SK-N-SH (cell line): Measurements from ENCODE around the gene ABCA8. TPM values are rescaled to one million over a fixed set of nuclear protein-coding genes. Genes with fewer than 3 reads are reported as not detected.

ENCODE experiments used
- CTCF ChIA-PET: fragments of 300-600, 350-600 bp; formaldehyde crosslinking; extraction: SDS; loops from one replicate; lab custom pipeline; 2021; lab: Yijun Ruan, JAX
- POLR2A ChIA-PET: fragments of 350-600 bp; sonication (Branson Sonifier 250); formaldehyde crosslinking; extraction: SDS; loops from one replicate; lab custom pipeline; 2020; ENCODE audit warnings: antibody characterized with exemption, inconsistent platforms; lab: Yijun Ruan, JAX
- DNase-seq: peaks from one replicate; pipeline ENCODE4 v3.0.0; 2012
- H2AFZ ChIP-seq: fragments of 200-600 bp; sonication (generic); 2 replicates; pipeline ENCODE4 v1.8.1; 2016; ENCODE audit warnings: antibody characterized with exemption, mild to moderate bottlenecking, low read depth
- H3F3A ChIP-seq: fragments of 200-600 bp; sonication (generic); replicated peaks from 2 replicates; pipeline ENCODE3; 2016; ENCODE audit warnings: antibody characterized with exemption, mild to moderate bottlenecking; ENCODE audit not compliant: insufficient read depth
- H3K27ac ChIP-seq, 2 experiments: fragments of 200-500 bp in 1 of 2; fragments of 200-600 bp in 1 of 2; sonication (Bioruptor generic) in 1 of 2; sonication (generic), shearing (Covaris generic) in 1 of 2; 2 replicates each; pipeline versions ENCODE4 v1.5.1 to v1.6.1; 2014 to 2016; ENCODE audit warnings: low read depth in 2 of 2, inconsistent platforms in 1 of 2, low read length in 1 of 2, mild to moderate bottlenecking in 1 of 2, mixed read lengths in 1 of 2
- H3K27me3 ChIP-seq: fragments of 200-600 bp; sonication (generic), shearing (Covaris generic); 2 replicates; pipeline ENCODE4 v1.6.1; 2016; ENCODE audit warnings: mixed run types; ENCODE audit not compliant: insufficient read depth
- H3K36me3 ChIP-seq, 2 experiments: fragments of 200-500 bp in 1 of 2; fragments of 200-600 bp in 1 of 2; sonication (Bioruptor generic) in 1 of 2; sonication (generic) in 1 of 2; replicated peaks in 1 of 2; 2 replicates each; pipeline versions ENCODE3 to v1.5.1; 2014 to 2016; ENCODE audit warnings: low read length in 1 of 2, mild to moderate bottlenecking in 1 of 2; ENCODE audit not compliant: insufficient read depth in 2 of 2, control insufficient read depth in 1 of 2
- H3K4me1 ChIP-seq, 2 experiments: fragments of 200-500 bp in 1 of 2; fragments of 200-600 bp in 1 of 2; sonication (Bioruptor generic) in 1 of 2; sonication (generic), shearing (Covaris generic) in 1 of 2; 2 replicates each; pipeline versions ENCODE4 v1.5.1 to v1.6.1; 2014 to 2016; ENCODE audit warnings: low read depth in 1 of 2, low read length in 1 of 2, mixed run types in 1 of 2; ENCODE audit not compliant: insufficient read depth in 2 of 2, control insufficient read depth in 1 of 2
- H3K4me2 ChIP-seq: fragments of 200-600 bp; sonication (generic), shearing (Covaris generic); 2 replicates; pipeline ENCODE4 v1.6.1; 2017; ENCODE audit warnings: mixed run types
- H3K4me3 ChIP-seq, 2 experiments: fragments of 200-500 bp in 1 of 2; fragments of 200-600 bp in 1 of 2; sonication (Bioruptor generic) in 1 of 2; sonication (generic), shearing (Covaris generic) in 1 of 2; 2 replicates each; pipeline versions ENCODE4 v1.5.1 to v1.8.1; 2014 to 2016; ENCODE audit warnings: low read depth in 2 of 2, inconsistent platforms in 1 of 2, low read length in 1 of 2, mild to moderate bottlenecking in 1 of 2, mixed read lengths in 1 of 2, moderate library complexity in 1 of 2
- H3K79me2 ChIP-seq: fragments of 200-600 bp; sonication (generic); 2 replicates; pipeline ENCODE4 v1.8.1; 2017; ENCODE audit warnings: mild to moderate bottlenecking; ENCODE audit not compliant: insufficient read depth
- H3K9ac ChIP-seq: fragments of 200-600 bp; sonication (generic); 2 replicates; pipeline ENCODE4 v1.6.1; 2017; ENCODE audit warnings: mixed run types
- H3K9me2 ChIP-seq: fragments of 200-600 bp; sonication (generic); 2 replicates; pipeline ENCODE4 v1.6.1; 2017; ENCODE audit warnings: mixed run types
- H3K9me3 ChIP-seq: fragments of 200-600 bp; sonication (generic); 2 replicates; pipeline ENCODE4 v1.6.1; 2017; ENCODE audit warnings: mixed run types, mild to moderate bottlenecking, moderate library complexity
- H4K20me1 ChIP-seq: fragments of 200-600 bp; sonication (generic); 2 replicates; pipeline ENCODE4 v1.6.1; 2017; ENCODE audit warnings: mild to moderate bottlenecking, mixed run types; ENCODE audit not compliant: insufficient read depth
- CHD2 ChIP-seq: fragments of 150-350 bp; IDR thresholded peaks from 2 replicates; pipeline ENCODE4 v1.6.1; 2018; ENCODE audit warnings: low read length; ENCODE audit not compliant: partially characterized antibody
- CTCF ChIP-seq: fragments of 200-600 bp; sonication (generic); IDR thresholded peaks from 2 replicates; pipeline ENCODE4 v1.6.1; 2017; ENCODE audit warnings: antibody characterized with exemption, mild to moderate bottlenecking, moderate library complexity
- EP300 ChIP-seq, 2 experiments: IDR thresholded peaks; 2 replicates each; pipeline versions ENCODE4 v1.4.0 to v1.6.1; 2012; ENCODE audit warnings: borderline replicate concordance in 1 of 2, low read depth in 1 of 2, low read length in 1 of 2
- EZH2phosphoT487 ChIP-seq: fragments of 200-600 bp; sonication (generic); IDR thresholded peaks from 2 replicates; pipeline ENCODE4 v1.6.1; 2017; ENCODE audit warnings: low read depth, mixed run types, mild to moderate bottlenecking, antibody characterized with exemption, moderate library complexity, borderline replicate concordance
- FOSL2 ChIP-seq: IDR thresholded peaks from 2 replicates; pipeline ENCODE4 v1.4.0; 2012; ENCODE audit warnings: low read depth, mild to moderate bottlenecking, moderate library complexity, borderline replicate concordance
- FOXJ3 ChIP-seq: sonication (generic); formaldehyde crosslinking; IDR thresholded peaks from 2 replicates; pipeline ENCODE4 v1.5.1; 2020; ENCODE audit warnings: mild to moderate bottlenecking, missing genetic modification reagents
- GATA2 ChIP-seq: sonication (generic); formaldehyde crosslinking; IDR thresholded peaks from 2 replicates; pipeline ENCODE4 v1.5.0; 2020; ENCODE audit warnings: mild to moderate bottlenecking, missing genetic modification reagents
- MEF2A ChIP-seq: IDR thresholded peaks from 2 replicates; pipeline ENCODE4 v1.4.0; 2012; ENCODE audit warnings: low read depth, borderline replicate concordance
- NFIC ChIP-seq: IDR thresholded peaks from 2 replicates; pipeline ENCODE4 v1.4.0; 2012; ENCODE audit warnings: borderline replicate concordance
- RCOR1 ChIP-seq: fragments of 150-350 bp; IDR thresholded peaks from 2 replicates; pipeline ENCODE4 v1.6.1; 2017; ENCODE audit warnings: antibody characterized with exemption, low read length
- REST ChIP-seq: IDR thresholded peaks from 2 replicates; pipeline ENCODE4 v1.6.1; 2012; ENCODE audit warnings: mild to moderate bottlenecking, low read depth, low read length, moderate library complexity
- RFX5 ChIP-seq: IDR thresholded peaks from 2 replicates; pipeline ENCODE4 v1.6.1; 2012; ENCODE audit warnings: mild to moderate bottlenecking, improper control_type of control experiment, low read length
- SMC3 ChIP-seq: IDR thresholded peaks from 2 replicates; pipeline ENCODE4 v1.6.1; 2012; ENCODE audit warnings: low read depth, low read length, improper control_type of control experiment
- TAF1 ChIP-seq: IDR thresholded peaks from 2 replicates; pipeline ENCODE4 v1.6.1; 2012; ENCODE audit warnings: low read depth, mild to moderate bottlenecking, low read length, moderate library complexity, borderline replicate concordance
- USF2 ChIP-seq: fragments of 150-350 bp; IDR thresholded peaks from 2 replicates; pipeline ENCODE4 v1.6.1; 2017; ENCODE audit warnings: antibody characterized with exemption, low read length, low read depth, borderline replicate concordance
- ZBTB33 ChIP-seq: IDR thresholded peaks from 2 replicates; pipeline ENCODE4 v1.4.0; 2012; ENCODE audit warnings: low read depth, borderline replicate concordance
- WGBS: methylation state at CpG from one replicate; pipeline ENCODE4 v1.1.6; 2017; ENCODE audit warnings: low lambda C conversion rate; 5-methylcytosine and 5-hydroxymethylcytosine counted together
- polyA plus RNA-seq, 3 experiments: library from polyadenylated mRNA; depleted of rRNA; stranded (reverse); fragments of >200 nt; gene quantifications; 2 replicates each; pipeline ENCODE4 v1.2.3, GENCODE V29; 2012

ABCA8 gene
- polyA plus RNA-seq, 1 of the 3 experiments (the other 2 are of a cell fraction) = 2.3 TPM

GRCh38 chr17:68830313-68830712 lies 124.9 kb downstream of the ABCA8 start:
- no peak for DNase-seq
- ChIA-PET CTCF (interaction anchor here (0.6 kb wide), 1 partner anchor 616 kb away, joined by 3 read pairs; no protein-coding TSS in a partner anchor), POLR2A (no interaction called here)
- no peak overlapping the region for H3K9ac ChIP-seq
- H2AFZ ChIP-seq = no peak overlapping the region
- H3K4me1 ChIP-seq = peaks cover 0 to 6% of the 10 kb centered on the region in 2 experiments; a peak in 1 of 4 replicates
- H4K20me1 ChIP-seq = no peaks in the 10 kb centered on the region
- TF ChIP-seq CHD2 (no peak), MEF2A (no peak), RCOR1 (no peak), EP300 (IDR thresholded peaks at IDR 0.05; ENCODE audit: borderline replicate concordance in 1 of 2, low read depth in 1 of 2, low read length in 1 of 2) (no peak), USF2 (no peak), SMC3 (no peak), TAF1 (no peak), REST (no peak), EZH2phosphoT487 (no peak), FOXJ3 (CRISPR knock-in tag) (no peak), GATA2 (CRISPR knock-in tag) (no peak), NFIC (no peak), CTCF (no peak), RFX5 (no peak), ZBTB33 (no peak), FOSL2 (no peak)
- H3K9me3 ChIP-seq = no peaks in the 10 kb centered on the region
- H3K27ac ChIP-seq = no peak overlapping the region
- no peak overlapping the region for H3K4me2 ChIP-seq
- H3K36me3 ChIP-seq = no peaks in the 10 kb centered on the region
- no peaks in the 10 kb centered on the region for H3K79me2 ChIP-seq
- H3K9me2 ChIP-seq = no peaks in the 10 kb centered on the region
- H3K4me3 ChIP-seq = no peak overlapping the region
- H3K27me3 ChIP-seq = no peaks in the 10 kb centered on the region
- 2% methylated on average over 2 of the region's 2 CpGs for WGBS
- no peaks in the 10 kb centered on the region for H3F3A ChIP-seq
